ENCODE measurements around the gene LRRC51. TPM values are rescaled to one million over a fixed set of nuclear protein-coding genes. Genes with fewer than 3 reads are reported as not detected.

LRRC51 gene
- total RNA-seq, 1 donor from 2014 or later, result 5.2 TPM

- DNase-seq (ENCODE audit: low spot score in 2 of 2, unreplicated experiment in 2 of 2), result no peak
- Mint-ChIP-seq H3K4me3 (peak overlapping the region; percentile 97), H3K9me3 (no peaks in the 10 kb centered on the region), H3K4me1 (peaks cover 38% of the 10 kb centered on the region), H3K27ac (peak overlapping the region; percentile 80), H3K27me3 (ENCODE audit: low read depth) (no peaks in the 10 kb centered on the region), H3K36me3 (peaks cover 4% of the 10 kb centered on the region)
- TF ChIP-seq CTCF (IDR thresholded peaks at IDR 0.05; ENCODE audit: unreplicated experiment), result no peak
Observed at GRCh38 chr11:72081821-72082453, 1.3 kb downstream of the LRRC51 start.

- H3K4me1 Mint-ChIP-seq, result peaks cover 34% of the 10 kb centered on the region
- TF ChIP-seq CTCF (IDR thresholded peaks at IDR 0.05; ENCODE audit: unreplicated experiment), result no peak
- no peaks in the 10 kb centered on the region for H3K9me3 Mint-ChIP-seq
- DNase-seq (ENCODE audit: low spot score in 2 of 2, unreplicated experiment in 2 of 2), result no peak
- peaks cover 4% of the 10 kb centered on the region for H3K36me3 Mint-ChIP-seq
- H3K27me3 Mint-ChIP-seq (ENCODE audit: low read depth), result no peaks in the 10 kb centered on the region
- no peak overlapping the region for H3K4me3 Mint-ChIP-seq
- peak overlapping the region; percentile 39 for H3K27ac Mint-ChIP-seq
Observed at GRCh38 chr11:72083414-72083813, 2.8 kb downstream of the LRRC51 start.

- Mint-ChIP-seq H3K9me3 (no peaks in the 10 kb centered on the region), H3K36me3 (peaks cover 4% of the 10 kb centered on the region), H3K27ac (peak overlapping the region; percentile 39), H3K27me3 (ENCODE audit: low read depth) (no peaks in the 10 kb centered on the region), H3K4me1 (peaks cover 27% of the 10 kb centered on the region), H3K4me3 (no peak overlapping the region)
- no peak for TF ChIP-seq CTCF (IDR thresholded peaks at IDR 0.05; ENCODE audit: unreplicated experiment)
- no peak for DNase-seq (ENCODE audit: low spot score in 2 of 2, unreplicated experiment in 2 of 2)
Observed at GRCh38 chr11:72084076-72084475, 3.4 kb downstream of the LRRC51 start.

GRCh38 chr11:72084965-72085364 lies 4.3 kb downstream of the LRRC51 start:
- no peak for DNase-seq (ENCODE audit: low spot score in 2 of 2, unreplicated experiment in 2 of 2)
- Mint-ChIP-seq H3K27me3 (ENCODE audit: low read depth) (no peaks in the 10 kb centered on the region), H3K27ac (no peak overlapping the region), H3K4me1 (peaks cover 24% of the 10 kb centered on the region), H3K36me3 (peaks cover 4% of the 10 kb centered on the region), H3K4me3 (no peak overlapping the region), H3K9me3 (no peaks in the 10 kb centered on the region)
- no peak for TF ChIP-seq CTCF (IDR thresholded peaks at IDR 0.05; ENCODE audit: unreplicated experiment)

- H3K36me3 Mint-ChIP-seq, result peaks cover 4% of the 10 kb centered on the region
- H3K4me1 Mint-ChIP-seq, result peaks cover 20% of the 10 kb centered on the region
- H3K27ac Mint-ChIP-seq, result no peak overlapping the region
- H3K4me3 Mint-ChIP-seq, result no peak overlapping the region
- no peaks in the 10 kb centered on the region for H3K27me3 Mint-ChIP-seq (ENCODE audit: low read depth)
- H3K9me3 Mint-ChIP-seq, result no peaks in the 10 kb centered on the region
- no peak for DNase-seq (ENCODE audit: low spot score in 2 of 2, unreplicated experiment in 2 of 2)
- TF ChIP-seq CTCF (IDR thresholded peaks at IDR 0.05; ENCODE audit: unreplicated experiment), result no peak
Observed at GRCh38 chr11:72085621-72086351, 5.1 kb downstream of the LRRC51 start.

Data from mesothelial cell of epicardium (in vitro differentiated cells).